Measurements from ENCODE around the gene KRTAP12-2.
"Not testable (repeated sequence)": the region's sequence is repeated elsewhere in the genome, so short reads cannot be mapped to it uniquely, and the experiment has no call there.

DNA sequence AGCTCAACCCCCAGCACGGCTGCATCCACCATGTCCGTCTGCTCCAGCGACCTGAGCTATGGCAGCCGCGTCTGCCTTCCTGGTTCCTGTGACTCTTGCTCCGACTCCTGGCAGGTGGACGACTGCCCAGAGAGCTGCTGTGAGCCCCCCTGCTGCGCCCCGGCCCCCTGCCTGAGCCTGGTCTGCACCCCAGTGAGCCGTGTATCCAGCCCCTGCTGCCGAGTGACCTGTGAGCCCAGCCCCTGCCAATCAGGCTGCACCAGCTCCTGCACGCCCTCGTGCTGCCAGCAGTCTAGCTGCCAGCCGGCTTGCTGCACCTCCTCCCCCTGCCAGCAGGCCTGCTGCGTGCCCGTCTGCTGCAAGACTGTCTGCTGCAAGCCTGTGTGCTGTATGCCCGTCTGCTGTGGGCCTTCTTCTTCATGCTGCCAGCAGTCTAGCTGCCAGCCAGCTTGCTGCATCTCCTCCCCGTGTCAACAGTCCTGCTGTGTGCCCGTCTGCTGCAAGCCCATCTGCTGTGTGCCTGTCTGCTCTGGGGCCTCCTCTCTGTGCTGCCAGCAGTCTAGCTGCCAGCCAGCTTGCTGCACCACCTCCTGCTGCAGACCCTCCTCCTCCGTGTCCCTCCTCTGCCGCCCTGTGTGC is 30.6 kb upstream of the KRTAP12-2 start, which contains the start of gene KRTAP10-12:
- not testable (repeated sequence) for TF ChIP-seq ZNF274 (IDR thresholded peaks at IDR 0.05; ENCODE audit: low read depth, low read length); YY1 (IDR thresholded peaks at IDR 0.05; ENCODE audit: insufficient read depth, insufficient read length); SUZ12 (IDR thresholded peaks at IDR 0.05; ENCODE audit: extremely low read depth, insufficient read depth, insufficient read length)
